CD4-positive, alpha-beta T cell treated with Interleukin-1 beta for 1 hour (primary cell): ENCODE data around the gene CRYBA4.

Experiments
- DNase-seq, 2 donors: peaks; one replicate each; pipeline ENCODE4 v3.0.0-alpha.2; 2020 to 2022

CRYBA4 gene

DNA sequence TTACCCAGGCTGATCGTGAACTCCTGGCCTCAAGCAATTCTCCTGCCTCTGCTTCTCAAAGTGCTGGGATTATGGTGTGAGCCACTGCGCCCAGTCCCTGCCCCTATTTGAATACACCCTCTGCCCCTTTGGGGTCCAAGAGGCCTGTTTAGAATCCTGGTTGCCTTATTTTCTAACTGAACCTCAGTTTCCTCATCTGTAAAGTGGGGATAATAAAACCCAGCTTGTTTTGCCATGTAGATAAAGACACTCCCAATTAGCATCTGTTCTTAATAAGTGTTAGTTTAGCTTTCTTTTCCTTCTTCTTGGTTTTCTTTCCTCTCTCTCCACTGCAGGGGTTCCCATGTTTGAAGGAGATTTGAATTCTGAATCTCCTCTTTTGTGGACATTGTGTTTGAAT, 40.4 kb downstream of the CRYBA4 start:
- no peak for DNase-seq

DNA sequence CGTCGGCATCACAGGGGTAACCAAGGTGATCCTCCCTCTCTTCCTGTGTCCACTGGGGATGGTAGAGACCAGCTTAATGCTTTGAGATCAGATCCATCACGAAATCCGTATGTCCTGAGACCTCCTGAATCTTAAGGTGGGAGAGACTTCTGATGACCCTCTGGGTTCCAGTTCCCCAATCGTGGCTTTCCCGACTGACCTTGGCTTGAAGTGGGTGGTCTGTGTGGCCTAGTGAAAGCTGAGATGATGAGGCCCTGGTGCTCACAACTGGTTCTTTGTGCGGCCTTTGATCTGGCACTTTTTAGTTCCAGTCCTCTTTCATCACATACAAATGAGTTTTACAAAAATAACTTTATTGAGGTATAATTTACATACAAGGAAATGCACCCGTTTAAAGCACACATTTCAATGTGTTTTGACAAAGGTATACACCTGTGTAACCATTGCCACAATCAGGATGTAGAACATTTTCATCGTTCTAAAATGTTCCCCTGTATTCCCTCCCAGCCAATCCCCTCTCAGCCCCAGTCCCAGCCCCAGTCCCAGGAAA, 41.7 kb downstream of the CRYBA4 start:
- no peak for DNase-seq

DNA sequence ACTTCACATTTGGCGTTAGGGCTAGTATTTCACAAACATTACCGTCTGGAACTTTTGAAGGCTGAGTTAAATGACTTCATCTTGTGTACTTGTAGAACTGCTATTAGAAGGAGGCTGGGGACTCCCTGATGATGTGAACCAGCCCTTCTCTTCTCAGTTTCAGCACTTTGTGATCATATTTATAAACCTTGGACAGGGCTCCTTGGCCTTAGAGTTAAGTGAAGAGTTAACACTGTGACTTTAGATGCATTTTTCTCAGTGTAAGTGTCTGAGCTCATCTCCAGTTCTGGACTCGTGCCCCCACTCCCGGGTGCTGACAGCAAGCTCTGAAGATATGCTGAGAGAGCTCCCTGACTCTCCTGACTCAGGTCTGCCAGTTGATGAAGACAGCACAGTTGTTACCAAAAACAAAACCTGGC, 44.1 kb downstream of the CRYBA4 start:
- DNase-seq: no peak

DNA sequence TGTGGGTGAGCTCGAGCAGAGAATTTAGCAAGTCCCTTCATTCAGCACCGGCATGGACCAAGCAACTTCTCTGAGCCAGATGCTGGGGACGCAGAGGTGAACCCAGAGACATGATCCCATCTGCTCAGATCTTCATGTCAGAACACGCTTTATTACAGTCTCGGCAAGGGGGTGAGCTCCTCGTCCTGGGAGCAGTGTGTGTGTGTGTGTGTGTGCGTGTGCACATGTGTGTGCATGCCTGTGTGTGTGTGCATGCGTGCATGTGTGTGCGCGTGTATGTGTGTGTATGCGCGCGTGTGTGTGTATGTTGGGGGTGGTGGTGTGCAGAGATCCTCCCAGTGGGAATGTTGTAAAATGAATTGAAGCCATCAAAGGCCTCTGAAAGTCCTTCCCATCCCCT, 45.4 kb downstream of the CRYBA4 start:
- DNase-seq: no peak

DNA sequence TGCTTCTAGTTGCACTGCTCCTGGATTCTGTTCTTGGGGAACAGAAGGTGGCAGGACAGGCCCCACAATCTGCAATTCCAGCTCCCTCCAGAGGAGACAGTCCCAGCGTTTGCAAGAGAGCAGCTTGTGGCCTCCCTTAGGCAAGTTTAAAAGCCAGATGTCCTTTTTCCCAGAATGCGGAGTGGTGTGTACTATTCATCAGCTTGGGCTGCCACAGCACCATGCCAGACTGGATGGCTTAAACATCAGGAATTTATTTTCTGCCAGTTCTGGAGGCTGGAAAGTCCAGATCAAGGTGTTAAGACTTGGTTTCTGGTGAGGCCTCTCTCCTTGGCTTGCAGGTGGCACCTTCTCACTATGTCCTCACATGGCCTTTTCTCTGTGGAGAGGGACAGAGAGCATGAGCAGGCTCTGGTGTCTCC, 47.3 kb downstream of the CRYBA4 start:
- peak in 1 of 2 donors; percentile 11 for DNase-seq

DNA sequence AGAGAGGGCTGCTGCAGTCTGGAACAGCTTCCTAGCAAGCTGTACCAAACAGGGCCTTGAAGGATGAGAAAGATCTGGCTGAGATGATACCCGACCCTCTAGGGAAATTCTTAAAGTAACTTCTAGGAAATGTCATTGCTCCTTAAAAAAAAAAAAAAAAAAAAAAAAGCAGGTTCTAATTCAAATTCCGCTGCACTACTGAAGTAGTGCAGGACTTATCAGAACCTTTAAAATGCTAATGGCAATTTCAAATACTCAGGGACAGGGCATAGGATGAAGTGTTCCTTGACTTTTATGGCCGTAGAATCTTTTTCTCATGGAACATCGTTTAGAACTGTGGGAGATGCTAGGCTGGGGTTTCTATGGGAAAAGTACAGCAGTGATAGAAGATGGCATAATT, 48.7 kb downstream of the CRYBA4 start:
- no peak for DNase-seq

DNA sequence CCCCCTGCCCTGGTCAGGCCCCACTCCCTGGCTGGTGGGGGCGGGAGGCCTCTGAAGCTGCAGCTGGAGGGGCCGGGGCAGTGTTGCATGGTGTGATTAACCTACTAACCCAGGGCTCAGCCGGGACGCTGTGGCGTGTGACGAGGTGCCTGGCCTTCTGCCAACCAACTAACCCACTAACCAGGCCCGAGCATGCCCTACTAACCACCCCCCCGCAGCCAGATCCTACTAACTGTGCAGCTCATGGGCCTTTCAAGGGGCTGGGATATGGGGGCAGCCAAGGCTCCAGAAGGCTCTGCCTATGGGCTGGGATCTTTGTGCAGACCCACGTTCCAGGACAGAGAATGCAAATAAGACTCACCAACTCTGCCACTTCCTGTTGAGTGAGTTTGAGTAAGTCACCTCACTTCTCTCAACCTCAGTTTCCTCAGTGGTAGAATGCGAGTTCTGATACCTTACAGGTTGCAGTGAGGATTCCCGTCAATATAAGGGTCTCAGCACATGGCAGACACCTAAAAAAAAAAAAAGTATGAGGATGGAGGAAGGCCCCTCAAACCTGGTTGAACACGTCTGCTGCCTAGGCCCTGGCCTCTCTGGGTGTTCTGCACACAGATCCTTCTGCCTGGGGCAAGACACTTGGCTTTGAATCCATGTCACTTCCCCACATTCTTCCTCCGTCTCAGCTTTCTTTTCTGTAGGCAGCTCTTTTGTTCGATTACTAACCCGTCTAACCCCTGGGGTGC, 49.7 kb downstream of the CRYBA4 start:
- DNase-seq: peak; percentile 75

DNA sequence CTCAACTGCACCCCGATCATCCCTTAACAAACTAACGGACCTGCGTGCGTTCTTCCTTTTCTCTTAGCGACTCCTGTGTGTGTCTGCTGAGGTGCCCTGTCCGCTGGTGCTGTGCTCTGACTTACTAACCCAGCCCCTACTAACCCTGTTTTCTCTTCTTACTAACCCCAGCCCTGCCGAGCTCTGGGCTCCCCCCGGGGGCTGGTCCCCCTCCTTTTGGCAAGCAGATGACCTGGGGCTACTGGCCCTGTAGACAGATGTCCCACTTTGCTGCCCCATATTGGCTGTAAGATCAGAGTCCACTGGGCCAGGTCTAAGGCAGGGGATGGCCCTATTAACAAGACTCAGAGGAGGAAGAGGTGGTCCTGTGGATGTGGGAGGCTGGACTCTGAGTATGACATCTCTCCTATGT, 50.3 kb downstream of the CRYBA4 start:
- peak; percentile 6 to 24 for DNase-seq

DNA sequence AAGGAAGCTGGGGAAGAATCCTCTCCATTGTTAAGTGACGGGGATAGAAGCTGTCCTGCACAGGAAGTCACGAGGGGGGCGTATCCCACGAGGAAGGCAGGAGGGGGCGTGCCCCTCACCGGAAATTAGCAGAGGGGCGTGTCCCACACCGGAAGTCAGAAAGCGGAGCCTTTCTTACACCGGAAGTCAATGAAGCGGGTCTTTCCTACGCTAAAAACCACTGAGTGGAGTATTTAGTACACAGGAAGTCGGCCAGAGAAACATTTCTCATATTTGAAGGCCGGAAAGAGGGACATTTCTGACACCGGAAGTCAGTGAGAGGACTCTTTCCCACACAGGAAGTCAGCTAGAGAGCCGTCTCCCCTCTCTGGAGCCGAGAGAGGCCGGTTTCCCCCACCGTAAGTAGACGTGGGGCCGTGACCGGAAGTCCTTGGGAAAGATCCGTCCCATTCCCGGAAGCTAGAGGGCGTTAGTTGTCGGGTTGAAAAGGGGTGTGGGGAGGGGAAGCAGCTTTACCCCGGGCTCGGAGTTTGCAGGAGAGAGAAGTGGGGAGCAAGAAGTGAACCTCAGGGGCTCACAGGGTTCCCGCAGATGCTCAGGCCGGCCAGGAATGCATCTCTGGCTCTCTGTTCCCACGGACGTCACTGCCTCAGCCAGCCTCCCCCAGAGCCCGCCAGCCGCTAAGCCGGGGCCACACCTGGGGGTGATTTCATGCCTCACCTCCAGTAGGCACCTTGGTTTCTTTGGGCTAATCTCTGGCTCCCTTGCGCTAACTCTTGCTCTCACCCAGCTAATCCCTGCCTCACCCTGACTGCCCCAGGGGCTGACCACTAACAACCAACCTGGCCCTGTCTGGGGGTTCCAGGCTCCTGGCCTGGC, 51.1 kb downstream of the CRYBA4 start:
- peak; percentile 92 to 93 for DNase-seq

DNA sequence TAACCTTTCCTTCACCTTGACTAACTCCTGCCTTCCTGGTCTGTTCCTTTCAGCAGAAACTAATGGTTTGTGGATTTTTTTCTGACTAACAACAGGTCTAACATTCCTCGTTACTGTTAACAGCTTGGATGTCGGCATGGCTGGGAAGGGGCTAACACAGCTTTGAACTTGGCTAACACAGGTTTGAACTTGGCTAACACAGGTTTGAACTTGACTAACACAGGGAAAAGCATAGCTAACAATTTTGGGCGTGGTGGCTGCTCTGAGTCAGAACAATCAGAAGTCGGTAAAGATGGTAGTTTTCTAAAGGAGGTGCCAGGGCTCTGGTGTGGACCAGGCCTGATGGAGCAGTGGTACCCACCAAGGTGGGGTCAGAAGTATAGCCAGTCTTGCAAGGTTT, 51.7 kb downstream of the CRYBA4 start:
- no peak for DNase-seq

DNA sequence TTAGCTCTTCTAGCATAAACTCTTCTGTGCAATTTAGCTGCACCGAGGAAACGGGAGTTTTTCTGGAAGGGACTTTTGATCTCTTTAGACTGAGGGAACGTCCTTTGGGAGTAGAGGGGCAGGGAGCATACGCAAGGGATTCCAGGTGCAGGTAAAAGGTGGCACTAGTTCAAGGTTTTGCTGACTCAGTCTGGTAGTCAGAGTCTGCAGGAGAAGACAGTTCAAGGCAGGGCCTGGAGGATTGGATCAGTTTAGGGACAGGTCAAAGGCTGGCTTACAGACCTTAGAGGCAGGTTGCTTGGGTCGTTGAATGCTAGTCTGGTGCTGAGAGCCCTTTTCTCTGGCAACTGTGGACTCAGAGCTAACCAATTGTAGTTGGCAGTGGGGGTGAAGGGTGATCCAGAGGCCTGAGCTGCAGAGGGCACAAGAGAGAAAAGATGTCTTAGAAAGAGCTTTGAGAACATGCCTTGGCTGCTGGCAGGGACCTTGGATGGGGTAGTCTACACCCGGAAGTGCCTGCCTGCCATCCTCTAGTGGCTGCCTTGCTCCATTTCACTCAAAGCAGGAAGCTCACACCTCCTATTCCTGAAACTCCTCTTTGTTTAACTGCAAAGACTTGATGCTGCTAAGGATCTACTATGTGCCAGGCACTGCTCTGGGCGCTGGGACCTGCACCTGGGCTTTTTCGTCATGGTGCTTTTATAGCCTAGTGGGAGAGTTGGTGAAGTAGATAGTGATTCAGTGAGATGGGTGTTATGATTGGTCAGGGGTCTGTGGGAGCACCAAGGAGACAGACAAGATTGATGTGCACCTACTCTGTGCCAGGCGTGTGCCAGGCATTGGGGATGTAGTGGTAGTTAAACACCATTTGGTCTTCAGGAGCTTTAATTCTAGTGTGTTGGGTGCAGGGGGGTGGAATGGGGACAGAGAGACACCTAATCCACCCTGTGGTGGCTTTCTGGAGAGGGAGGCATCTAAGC, 52.7 kb downstream of the CRYBA4 start:
- DNase-seq: peak; percentile 10 to 28

DNA sequence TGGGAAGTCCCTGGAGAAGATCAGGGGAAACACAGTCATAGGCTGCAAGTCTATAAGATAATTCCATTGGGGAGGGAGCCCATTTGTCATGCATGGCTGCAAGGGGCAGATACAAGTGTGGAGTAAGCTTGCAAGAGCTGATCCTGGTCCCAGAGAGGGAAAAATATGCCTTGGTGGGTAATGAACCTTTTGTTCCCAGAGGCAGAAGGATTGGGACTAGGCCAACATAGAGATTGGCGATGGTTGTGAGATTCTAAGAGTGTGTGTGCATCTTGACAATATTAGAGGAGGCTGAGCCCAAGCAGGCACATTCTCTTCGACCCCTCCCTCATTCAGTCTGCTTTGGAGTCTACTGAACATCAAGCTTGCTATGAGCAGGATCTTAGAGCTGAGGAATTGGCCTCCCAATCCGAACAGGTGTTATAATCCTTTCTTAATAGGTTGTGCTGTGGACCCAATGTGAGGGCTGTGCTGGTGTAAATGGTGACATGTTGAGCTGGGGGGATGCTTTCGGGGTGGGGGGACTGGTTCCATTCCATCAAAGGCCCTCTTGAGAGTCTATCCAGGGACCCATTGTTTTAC, 54.0 kb downstream of the CRYBA4 start:
- no peak for DNase-seq

DNA sequence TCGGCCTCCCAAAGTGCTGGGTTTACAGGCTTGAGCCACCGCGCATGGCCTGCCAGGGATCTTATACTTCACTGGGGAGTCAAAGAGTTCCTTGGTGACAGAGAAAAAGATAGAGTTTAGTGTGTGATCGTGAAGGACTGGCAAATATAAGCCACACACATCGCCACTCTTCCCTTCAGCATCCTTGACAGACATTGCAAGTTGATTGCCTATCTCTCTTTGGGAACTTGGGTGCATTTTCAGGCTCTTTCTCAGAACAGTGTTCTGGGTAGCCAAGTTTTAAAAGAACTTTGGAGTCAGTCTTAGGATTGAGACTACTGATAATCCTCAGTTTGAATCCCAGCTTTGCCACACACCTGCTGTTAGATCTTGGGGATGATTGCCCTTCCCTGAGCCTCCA, 55.5 kb downstream of the CRYBA4 start:
- no peak for DNase-seq

DNA sequence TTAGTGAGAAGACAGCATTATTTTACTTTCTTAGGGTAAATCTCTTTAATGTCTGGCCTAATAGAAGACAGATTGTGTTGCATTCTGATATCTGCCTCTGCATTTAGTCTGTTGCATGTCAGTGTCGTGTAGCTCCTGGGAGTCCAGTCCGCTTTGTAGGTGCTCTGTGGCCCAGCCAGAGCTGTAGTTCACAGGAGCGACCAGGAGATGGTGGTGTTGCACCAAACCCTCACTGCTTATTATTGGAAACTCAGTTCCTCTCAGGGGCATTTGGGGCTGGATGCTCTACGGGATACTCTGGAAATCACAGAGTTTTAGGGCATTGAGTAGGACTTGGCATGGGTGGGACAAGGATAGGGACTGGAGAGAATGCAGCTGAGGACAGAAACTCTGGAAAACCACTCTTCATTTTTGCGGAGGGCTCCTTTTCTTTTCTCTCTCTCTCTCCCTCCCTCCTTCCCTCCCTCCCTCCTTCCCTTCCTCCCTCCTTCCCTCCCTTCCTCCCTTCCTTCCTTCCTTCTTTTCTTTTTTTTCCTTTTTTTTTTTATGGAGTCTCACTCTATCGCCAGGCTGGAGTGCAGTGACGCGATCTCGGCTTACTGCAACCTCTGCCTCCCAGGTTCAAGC, 57.4 kb downstream of the CRYBA4 start:
- DNase-seq: peak; percentile 65 to 73
